Endothelial cell of umbilical vein (primary cell): ENCODE measurements around the gene LIPJ. TPM values are rescaled to one million over a fixed set of nuclear protein-coding genes. Genes with fewer than 3 reads are reported as not detected.

Experiments used
- BruUV-seq: library from RNA; stranded (reverse); fragments of 400-500 nt; replicated peaks from 2 replicates; lab custom pipeline; 2021; lab: Mats Ljungman, UMichigan
- CTCF ChIA-PET: fragments of 300-600, 350-600 bp; sonication (Branson Sonifier 250); formaldehyde crosslinking; loops from one replicate; lab custom pipeline; 2021; ENCODE audit warnings: antibody characterized with exemption, inconsistent platforms; lab: Charles Lee
- POLR2A ChIA-PET: fragments of 300-600, 350-600 bp; sonication (Branson Sonifier 250); formaldehyde crosslinking; loops from one replicate; lab custom pipeline; 2021; ENCODE audit warnings: antibody characterized with exemption, inconsistent platforms; lab: Charles Lee
- DNase-seq: peaks from one replicate; pipeline ENCODE4 v3.0.0-alpha.2; 2011; ENCODE audit warnings: low read depth, low spot score
- FAIRE-seq: peaks from 2 replicates; lab custom pipeline; 2011; peaks lifted over from hg19 to GRCh38; lab: Jason Lieb, UNC
- H2AFZ ChIP-seq: 2 replicates; pipeline ENCODE4 v1.6.0; 2012; ENCODE audit warnings: low read depth, low read length, control low read depth, inconsistent platforms
- H3K27ac ChIP-seq: 2 replicates; pipeline ENCODE4 v1.5.1; 2011; ENCODE audit warnings: low read depth, mild to moderate bottlenecking, control low read depth, low read length, moderate library complexity; ENCODE audit not compliant: insufficient read depth
- H3K27me3 ChIP-seq, 2 experiments: 2 replicates each; pipeline versions ENCODE4 v1.6.0 to v1.6.1; 2011; ENCODE audit warnings: low read length in 2 of 2, mixed read lengths in 1 of 2; ENCODE audit not compliant: control insufficient read depth in 2 of 2, insufficient read depth in 2 of 2
- H3K36me3 ChIP-seq, 2 experiments: 2 replicates in 1 of 2; 3 replicates in 1 of 2; pipeline ENCODE4 v1.5.1; 2011; ENCODE audit warnings: low read length in 2 of 2, mild to moderate bottlenecking in 1 of 2, moderate library complexity in 1 of 2; ENCODE audit not compliant: control insufficient read depth in 2 of 2, insufficient read depth in 2 of 2; ENCODE audit errors: extremely low read depth in 1 of 2
- H3K4me1 ChIP-seq: 3 replicates; pipeline ENCODE4 v1.5.1; 2011; ENCODE audit warnings: mild to moderate bottlenecking, low read length; ENCODE audit not compliant: control insufficient read depth, insufficient read depth; ENCODE audit errors: extremely low read depth
- H3K4me2 ChIP-seq: 2 replicates; pipeline ENCODE4 v1.6.1; 2011; ENCODE audit warnings: low read length, control low read depth, mixed read lengths; ENCODE audit not compliant: insufficient read depth
- H3K4me3 ChIP-seq, 3 experiments: fragments of 200-600 bp in 1 of 3; sonication (generic), shearing (Covaris generic) in 1 of 3; replicated peaks in 1 of 3; 2 replicates each; pipeline ENCODE4 v1.5.1; 2011 to 2016; ENCODE audit warnings: control low read depth in 3 of 3, low read length in 3 of 3, mild to moderate bottlenecking in 2 of 3, inconsistent platforms in 1 of 3, low read depth in 1 of 3, moderate library complexity in 1 of 3; ENCODE audit not compliant: insufficient read depth in 1 of 3
- H3K79me2 ChIP-seq: 2 replicates; pipeline ENCODE4 v1.6.0; 2012; ENCODE audit warnings: low read length, inconsistent platforms; ENCODE audit not compliant: control insufficient read depth, insufficient read depth
- H3K9ac ChIP-seq: replicated peaks from 2 replicates; pipeline ENCODE3; 2011; ENCODE audit warnings: low read length, control low read depth; ENCODE audit not compliant: insufficient read depth; ENCODE audit errors: extremely low read depth
- H3K9me1 ChIP-seq: replicated peaks from 3 replicates; pipeline ENCODE4 v1.6.0; 2011; ENCODE audit warnings: mild to moderate bottlenecking, low read length; ENCODE audit not compliant: control insufficient read depth, insufficient read depth; ENCODE audit errors: extremely low read depth
- H3K9me3 ChIP-seq: replicated peaks from 2 replicates; pipeline ENCODE4 v1.5.1; 2012; ENCODE audit warnings: low read length, inconsistent platforms; ENCODE audit not compliant: control insufficient read depth, insufficient read depth
- H4K20me1 ChIP-seq: replicated peaks from 2 replicates; pipeline ENCODE3; 2011; ENCODE audit warnings: mild to moderate bottlenecking, low read length; ENCODE audit not compliant: control insufficient read depth, insufficient read depth; ENCODE audit errors: extremely low read depth
- EZH2 ChIP-seq: IDR thresholded peaks from 2 replicates; pipeline ENCODE4 v1.6.1; 2012; ENCODE audit warnings: borderline replicate concordance, low read depth, mild to moderate bottlenecking, moderate library complexity, low read length, inconsistent platforms; ENCODE audit not compliant: severe bottlenecking
- FOS ChIP-seq: IDR thresholded peaks from 2 replicates; pipeline ENCODE4 v1.6.1; 2011; ENCODE audit warnings: mild to moderate bottlenecking, low read length, moderate library complexity, borderline replicate concordance; ENCODE audit not compliant: insufficient read depth
- GATA2 ChIP-seq: IDR thresholded peaks from 2 replicates; pipeline ENCODE4 v1.7.0; 2011; ENCODE audit warnings: low read depth, mild to moderate bottlenecking, moderate library complexity, mixed read lengths, low read length; ENCODE audit not compliant: insufficient read length, insufficient read depth
- JUN ChIP-seq: IDR thresholded peaks from 2 replicates; pipeline ENCODE4 v1.6.1; 2011; ENCODE audit warnings: borderline replicate concordance, low read depth; ENCODE audit not compliant: insufficient read length, insufficient read depth
- MYC ChIP-seq: IDR thresholded peaks from one replicate; pipeline ENCODE4 v1.6.1; 2011; ENCODE audit warnings: mild to moderate bottlenecking, low read depth, low read length
- POLR2A ChIP-seq: IDR thresholded peaks from 2 replicates; pipeline ENCODE4 v1.6.1; 2012; ENCODE audit warnings: low read depth, mild to moderate bottlenecking, control low read depth, low read length
- POLR2AphosphoS5 ChIP-seq: IDR thresholded peaks from 2 replicates; pipeline ENCODE4 v1.6.1; 2012; ENCODE audit warnings: low read depth, mild to moderate bottlenecking, control low read depth, low read length, moderate library complexity; ENCODE audit not compliant: insufficient read depth
- dilution Hi-C: fragments of 300-500 bp; cut with MboI; formaldehyde crosslinking; loops from one replicate; pipeline ENCODE4 v1.15.0; 2019; ENCODE audit warnings: low sequenced_read_pairs; ENCODE audit not compliant: extremely low pct_ligation_motif_present
- intact Hi-C: fragments of 100-400 bp; cut with micrococcal nuclease; formaldehyde crosslinking; loops from one replicate; pipeline ENCODE4 v1.10.0; 2022
- polyA plus RNA-seq, 4 experiments: library from polyadenylated mRNA; depleted of rRNA in 3 of 4; stranded (reverse) in 3 of 4; unstranded in 1 of 4; fragments of >200 nt; gene quantifications; 2 replicates each; pipeline versions ENCODE4 v1.2.1 to v1.2.3, GENCODE V29; 2011 to 2012; ENCODE audit warnings: missing spikeins in 1 of 4
- total RNA-seq: library from RNA; stranded (reverse); gene quantifications from 2 replicates; pipeline ENCODE4 v1.2.3, GENCODE V29; 2021
- TF ChIP-seq, protein P1 (sequence below), 2 donors: IDR thresholded peaks; 1 replicate in 1 of 2; 2 replicates in 1 of 2; pipeline ENCODE4 v1.5.1; 2011; ENCODE audit warnings: low read length in 2 of 2, mild to moderate bottlenecking in 2 of 2, moderate library complexity in 2 of 2, control low read depth in 1 of 2, inconsistent platforms in 1 of 2, low read depth in 1 of 2; ENCODE audit not compliant: insufficient read depth in 1 of 2; ENCODE audit errors: extremely low read depth in 1 of 2
- TF ChIP-seq, protein P2 (sequence below): IDR thresholded peaks from 2 replicates; pipeline ENCODE4 v1.6.1; 2011; ENCODE audit not compliant: insufficient read depth, insufficient read length

Gene LIPJ
- total and polyA plus RNA-seq, 2 donors (not counting 3 experiments of a cell fraction or from before 2014, with no cell fraction given) = 0.09 TPM; not detected in 1

DNA sequence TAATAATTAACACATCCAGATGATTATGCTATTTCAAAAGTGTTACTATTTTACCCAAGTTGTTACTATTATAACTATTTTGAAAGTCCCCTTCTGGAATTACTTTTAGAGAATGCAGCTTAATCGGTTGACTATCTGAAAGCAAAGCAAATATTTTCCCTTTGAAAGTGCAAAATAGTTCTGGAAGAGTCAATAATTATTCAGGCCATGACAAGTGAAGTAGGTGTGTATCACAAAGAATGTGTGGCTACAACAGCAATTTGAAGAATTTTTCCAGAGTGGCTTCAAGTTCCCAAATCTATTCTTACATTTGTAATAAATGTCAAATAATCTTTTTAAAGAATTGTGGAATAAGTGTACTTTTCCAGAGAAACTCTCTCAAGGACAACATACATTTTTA is 46.2 kb upstream of the LIPJ start:
- no peaks in the 10 kb centered on the region for H3K79me2 ChIP-seq
- H3K9me3 ChIP-seq = no peaks in the 10 kb centered on the region
- no peaks in the 10 kb centered on the region for H3K36me3 ChIP-seq
- dilution Hi-C loops = no loop called here
- TF ChIP-seq, protein P1, sequence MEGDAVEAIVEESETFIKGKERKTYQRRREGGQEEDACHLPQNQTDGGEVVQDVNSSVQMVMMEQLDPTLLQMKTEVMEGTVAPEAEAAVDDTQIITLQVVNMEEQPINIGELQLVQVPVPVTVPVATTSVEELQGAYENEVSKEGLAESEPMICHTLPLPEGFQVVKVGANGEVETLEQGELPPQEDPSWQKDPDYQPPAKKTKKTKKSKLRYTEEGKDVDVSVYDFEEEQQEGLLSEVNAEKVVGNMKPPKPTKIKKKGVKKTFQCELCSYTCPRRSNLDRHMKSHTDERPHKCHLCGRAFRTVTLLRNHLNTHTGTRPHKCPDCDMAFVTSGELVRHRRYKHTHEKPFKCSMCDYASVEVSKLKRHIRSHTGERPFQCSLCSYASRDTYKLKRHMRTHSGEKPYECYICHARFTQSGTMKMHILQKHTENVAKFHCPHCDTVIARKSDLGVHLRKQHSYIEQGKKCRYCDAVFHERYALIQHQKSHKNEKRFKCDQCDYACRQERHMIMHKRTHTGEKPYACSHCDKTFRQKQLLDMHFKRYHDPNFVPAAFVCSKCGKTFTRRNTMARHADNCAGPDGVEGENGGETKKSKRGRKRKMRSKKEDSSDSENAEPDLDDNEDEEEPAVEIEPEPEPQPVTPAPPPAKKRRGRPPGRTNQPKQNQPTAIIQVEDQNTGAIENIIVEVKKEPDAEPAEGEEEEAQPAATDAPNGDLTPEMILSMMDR (IDR thresholded peaks at IDR 0.05; ENCODE audit: extremely low read depth in 1 of 2, insufficient read depth in 1 of 2, low read depth in 1 of 2, low read length in 2 of 2) = no peak
- TF ChIP-seq JUN (no peak), FOS (no peak), EZH2 (no peak), GATA2 (no peak), POLR2AphosphoS5 (no peak), POLR2A (no peak), MYC (no peak)
- TF ChIP-seq, protein P2, sequence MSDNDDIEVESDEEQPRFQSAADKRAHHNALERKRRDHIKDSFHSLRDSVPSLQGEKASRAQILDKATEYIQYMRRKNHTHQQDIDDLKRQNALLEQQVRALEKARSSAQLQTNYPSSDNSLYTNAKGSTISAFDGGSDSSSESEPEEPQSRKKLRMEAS = no peak
- ChIA-PET CTCF (no interaction called here), POLR2A (no interaction called here)
- DNase-seq (no peak), FAIRE-seq (no peak)
- H3K4me3 ChIP-seq = no peak overlapping the region
- no peak overlapping the region for H3K4me2 ChIP-seq
- H2AFZ ChIP-seq = no peak overlapping the region
- no peak overlapping the region for H3K9ac ChIP-seq
- H4K20me1 ChIP-seq = no peaks in the 10 kb centered on the region
- H3K27me3 ChIP-seq = no peaks in the 10 kb centered on the region
- peaks cover 9% of the 10 kb centered on the region for H3K4me1 ChIP-seq
- H3K27ac ChIP-seq = no peak overlapping the region
- H3K9me1 ChIP-seq = no peaks in the 10 kb centered on the region
- intact Hi-C loops = no loop called here
- no TSS peak for BruUV-seq
